Ecto neural progenitor cell (in vitro differentiated cells): ENCODE results near the gene HOXC13.

Experiments
- DNase-seq: peaks from one replicate; pipeline ENCODE4 v3.0.0-alpha.2; 2018; ENCODE audit warnings: low spot score

The HOXC13 gene

DNA sequence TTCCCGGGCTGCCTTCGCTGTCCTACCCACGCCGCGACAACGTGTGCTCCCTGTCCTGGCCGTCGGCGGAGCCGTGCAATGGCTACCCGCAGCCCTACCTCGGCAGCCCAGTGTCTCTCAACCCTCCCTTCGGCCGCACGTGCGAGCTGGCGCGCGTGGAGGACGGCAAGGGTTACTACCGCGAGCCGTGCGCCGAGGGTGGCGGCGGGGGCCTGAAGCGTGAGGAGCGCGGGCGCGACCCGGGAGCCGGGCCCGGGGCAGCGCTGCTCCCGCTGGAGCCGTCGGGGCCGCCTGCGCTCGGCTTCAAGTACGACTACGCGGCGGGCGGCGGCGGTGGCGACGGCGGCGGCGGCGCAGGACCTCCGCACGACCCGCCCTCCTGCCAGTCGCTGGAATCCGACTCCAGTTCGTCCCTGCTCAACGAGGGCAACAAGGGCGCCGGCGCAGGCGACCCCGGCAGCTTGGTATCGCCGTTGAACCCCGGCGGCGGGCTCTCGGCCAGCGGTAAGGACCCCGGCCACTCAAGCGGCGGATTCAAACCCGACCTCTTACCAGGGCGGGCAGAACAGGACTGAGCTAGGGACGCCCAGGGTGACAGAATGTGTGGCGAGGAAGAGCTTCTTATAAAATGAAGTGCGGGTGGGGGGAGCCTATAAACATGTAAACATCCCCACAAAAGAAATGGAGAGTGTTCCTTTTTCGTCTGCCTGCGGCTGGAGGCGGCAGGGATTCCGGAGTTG is 16.6 kb downstream of the HOXC13 start:
- DNase-seq = no peak

DNA sequence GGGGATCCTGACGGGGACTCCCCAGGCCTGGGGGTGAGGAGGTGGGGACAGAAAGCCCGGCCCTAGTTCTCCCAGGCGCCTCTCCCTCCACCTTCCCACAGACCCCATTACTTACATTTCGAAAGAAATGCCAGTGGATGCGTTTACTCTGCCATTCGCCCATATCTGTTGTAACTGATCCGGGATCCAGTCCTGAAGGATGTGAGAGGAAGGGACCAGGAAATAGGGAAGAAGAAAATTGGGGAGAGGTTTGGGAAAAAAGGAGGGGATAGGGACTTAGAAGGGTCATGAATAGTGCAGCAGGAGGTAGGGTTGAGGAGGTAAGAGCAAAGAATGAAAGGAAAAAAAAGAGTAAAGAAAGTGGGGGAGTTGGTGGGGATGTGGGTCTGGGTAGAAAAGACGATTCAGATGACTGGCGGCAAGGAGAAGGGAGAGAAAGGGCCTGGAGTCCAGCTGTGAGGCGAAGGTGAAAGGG is 17.2 kb downstream of the HOXC13 start:
- DNase-seq = no peak

DNA sequence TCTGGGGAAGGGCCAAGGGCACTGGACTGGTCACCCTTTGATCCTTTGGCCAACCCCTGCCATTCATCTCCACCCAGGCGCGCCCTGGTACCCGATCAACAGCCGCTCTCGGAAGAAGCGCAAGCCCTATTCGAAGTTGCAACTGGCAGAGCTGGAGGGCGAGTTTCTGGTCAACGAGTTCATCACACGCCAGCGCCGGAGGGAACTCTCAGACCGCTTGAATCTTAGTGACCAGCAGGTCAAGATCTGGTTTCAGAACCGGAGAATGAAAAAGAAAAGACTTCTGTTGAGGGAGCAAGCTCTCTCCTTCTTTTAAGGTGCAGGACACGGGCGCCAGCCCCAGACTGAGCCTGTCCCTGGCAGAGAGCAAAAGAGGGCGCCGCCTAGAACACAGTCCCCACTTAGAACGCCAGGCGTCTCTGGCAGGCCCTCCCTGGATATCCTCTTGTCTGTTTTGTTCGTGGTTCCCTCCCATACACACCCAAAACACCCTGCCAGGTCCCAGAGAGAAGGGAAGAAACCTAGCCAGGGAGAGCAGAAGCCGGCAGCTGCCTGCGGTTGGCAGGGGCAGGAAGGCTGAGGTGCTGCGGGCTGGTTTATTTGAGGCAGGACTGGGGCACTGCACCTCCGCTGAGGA is 17.7 kb downstream of the HOXC13 start:
- DNase-seq = no peak

DNA sequence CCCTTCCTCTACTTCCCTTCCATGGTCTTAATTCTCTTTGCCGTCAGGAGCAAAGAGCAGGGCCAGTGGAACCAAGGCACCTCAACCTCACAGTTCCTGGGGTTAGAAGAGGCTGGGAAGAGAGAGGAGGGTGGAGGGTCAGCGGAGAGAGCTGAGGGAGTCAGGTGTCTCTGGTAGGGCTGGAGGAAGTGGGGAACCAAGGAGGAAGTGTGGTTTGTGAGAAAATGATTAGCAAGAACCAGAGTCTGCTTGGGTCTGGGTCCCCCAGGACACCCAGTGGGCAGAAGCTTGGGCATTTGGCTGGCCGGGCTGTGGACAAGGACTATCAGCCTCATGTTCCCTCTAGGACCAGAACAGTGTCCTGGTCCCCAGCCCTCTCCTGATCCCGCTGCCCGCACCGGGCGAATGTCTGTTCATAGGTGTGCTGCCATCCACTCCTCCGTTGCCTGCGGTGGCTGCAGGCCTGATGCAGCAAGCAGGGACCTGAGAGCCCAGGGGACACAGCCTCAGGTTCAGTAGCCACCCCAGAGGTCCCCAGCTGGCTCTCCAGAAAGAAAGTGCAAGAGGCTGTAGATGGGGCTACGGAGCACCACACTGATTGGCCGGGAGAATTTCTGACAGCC is 18.4 kb downstream of the HOXC13 start:
- DNase-seq = no peak

DNA sequence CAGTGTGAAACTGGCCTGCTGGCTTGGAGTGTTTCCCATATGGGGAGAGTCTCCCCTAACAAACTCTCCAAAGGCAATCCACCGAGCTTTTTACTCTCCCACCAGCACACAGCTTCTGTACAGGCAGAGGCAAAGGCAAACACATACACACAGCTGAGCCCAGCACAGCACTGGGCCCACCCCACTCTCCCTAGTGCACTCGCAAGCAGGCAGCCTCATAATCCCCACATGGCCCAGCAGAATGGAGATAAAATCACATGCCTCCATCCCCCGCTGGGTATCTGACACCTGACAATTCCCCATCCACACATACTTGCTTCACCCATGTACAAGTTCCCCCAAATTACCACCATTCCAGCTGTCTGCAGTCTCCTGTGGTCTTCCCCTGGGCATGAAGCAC is 19.5 kb downstream of the HOXC13 start:
- DNase-seq = no peak

DNA sequence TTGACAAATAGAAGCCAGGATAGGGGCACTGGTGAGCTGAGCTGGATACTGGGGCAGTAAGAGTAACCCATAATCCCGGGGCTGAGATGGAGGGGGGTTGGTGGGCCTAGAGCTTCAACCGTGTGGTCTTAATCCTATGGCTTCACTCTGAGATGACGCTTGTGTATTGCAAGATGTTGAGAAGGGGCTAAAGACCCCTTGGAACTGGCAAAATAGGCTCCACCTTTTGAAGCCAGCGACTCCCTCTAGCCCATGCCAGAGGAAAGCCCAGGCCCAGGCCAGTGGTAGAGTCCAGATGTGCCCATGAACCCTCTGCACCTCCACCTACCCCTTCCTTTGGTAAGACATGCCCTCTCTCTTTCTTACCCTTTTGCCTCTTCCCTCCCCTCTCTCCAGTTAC is 20.7 kb downstream of the HOXC13 start:
- DNase-seq = no peak

DNA sequence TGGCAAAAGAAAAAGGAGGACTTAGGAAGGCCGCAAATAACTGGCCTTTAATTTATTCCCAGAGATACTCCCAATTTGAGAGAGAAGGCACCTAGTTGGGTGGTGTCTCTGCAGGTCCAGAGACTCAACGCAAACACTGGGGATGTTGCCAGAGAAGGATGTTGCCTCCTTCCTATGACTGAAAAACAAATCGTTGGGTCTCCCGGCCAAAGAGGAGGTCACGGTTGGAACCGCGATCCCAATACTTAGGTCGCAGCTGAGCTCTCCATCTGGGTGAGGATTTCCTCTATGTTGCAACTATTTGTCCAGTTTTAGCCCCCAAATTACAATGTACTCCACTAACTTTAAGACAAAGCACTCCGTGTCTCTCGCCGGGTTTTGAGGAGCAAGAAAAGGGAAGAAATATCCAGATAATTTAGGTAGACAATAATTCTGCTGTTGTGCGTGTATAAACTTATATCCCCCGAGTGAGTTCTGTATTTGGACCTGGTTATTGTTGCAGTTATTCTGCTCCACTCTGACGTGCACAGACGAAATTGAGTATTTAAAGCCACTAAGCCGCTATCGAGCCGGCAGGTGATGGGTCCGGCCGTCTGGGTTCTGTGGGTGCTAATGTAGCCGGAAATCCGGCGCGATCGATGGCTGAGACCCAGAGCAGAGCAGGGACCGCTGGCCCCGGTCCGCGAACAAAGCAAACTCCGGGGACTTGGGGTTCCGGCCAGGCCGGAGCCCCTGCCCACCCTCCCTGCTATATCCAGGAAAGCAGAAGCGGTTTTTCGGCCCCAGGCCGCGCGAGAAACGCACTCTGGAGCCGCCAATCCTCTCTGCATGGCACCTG is 21.8 kb downstream of the HOXC13 start:
- no peak for DNase-seq

DNA sequence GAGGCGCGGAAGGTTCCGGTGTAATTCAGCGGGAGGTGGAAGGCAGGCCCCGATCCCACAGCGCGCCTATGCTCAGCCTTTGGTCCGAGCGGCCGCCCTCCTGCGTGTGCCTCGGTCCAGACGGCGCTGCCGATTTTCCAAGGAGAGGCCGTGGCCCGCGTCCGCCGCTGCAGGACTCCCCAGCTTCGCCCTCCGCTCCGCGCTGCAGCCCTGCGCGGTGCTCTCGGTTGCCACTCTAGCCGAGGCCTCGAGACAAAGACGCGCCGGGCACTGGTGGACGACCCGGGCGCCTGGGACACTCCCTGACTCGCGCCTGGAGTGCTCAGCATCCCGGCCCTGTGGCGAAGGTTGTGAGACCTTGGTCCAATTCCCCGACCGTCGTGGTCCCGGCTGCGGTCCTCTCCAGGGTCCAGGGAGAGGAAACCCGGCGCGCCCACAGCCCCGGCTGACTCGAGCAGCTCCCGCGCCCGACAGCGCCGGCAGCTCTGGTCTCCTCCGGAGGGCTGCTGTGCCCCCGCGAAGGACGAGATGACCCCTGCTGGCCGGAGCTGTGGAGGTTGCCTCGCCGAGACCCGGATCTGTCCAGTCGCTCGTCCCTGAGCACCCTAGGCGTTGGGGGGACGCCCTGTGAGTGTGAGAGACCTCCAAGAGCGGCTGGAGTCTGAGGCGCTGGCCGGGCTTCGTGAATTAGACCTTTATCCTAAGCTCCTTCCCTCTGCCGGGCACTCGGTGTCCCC is 22.6 kb downstream of the HOXC13 start:
- DNase-seq = peak; percentile 85

DNA sequence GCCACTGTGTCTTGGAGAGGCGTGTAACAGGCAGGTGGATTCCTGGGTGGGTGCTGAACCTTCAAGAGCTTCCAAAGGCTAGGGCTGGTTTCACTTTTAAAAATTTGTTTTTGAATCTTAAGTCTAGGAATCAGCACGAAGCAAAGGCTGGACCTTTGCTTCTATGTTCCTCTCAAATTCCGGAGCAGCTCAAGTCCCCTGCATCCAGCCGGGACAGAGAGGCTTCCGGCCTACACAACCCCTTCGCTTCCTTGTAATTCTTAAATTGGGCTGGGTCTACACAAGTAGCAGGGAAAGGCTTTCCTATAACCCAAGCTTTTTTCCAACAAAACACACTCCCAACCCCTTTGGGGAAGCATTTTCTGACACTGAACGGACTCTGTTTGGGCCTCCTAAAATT is 24.4 kb downstream of the HOXC13 start:
- no peak for DNase-seq

DNA sequence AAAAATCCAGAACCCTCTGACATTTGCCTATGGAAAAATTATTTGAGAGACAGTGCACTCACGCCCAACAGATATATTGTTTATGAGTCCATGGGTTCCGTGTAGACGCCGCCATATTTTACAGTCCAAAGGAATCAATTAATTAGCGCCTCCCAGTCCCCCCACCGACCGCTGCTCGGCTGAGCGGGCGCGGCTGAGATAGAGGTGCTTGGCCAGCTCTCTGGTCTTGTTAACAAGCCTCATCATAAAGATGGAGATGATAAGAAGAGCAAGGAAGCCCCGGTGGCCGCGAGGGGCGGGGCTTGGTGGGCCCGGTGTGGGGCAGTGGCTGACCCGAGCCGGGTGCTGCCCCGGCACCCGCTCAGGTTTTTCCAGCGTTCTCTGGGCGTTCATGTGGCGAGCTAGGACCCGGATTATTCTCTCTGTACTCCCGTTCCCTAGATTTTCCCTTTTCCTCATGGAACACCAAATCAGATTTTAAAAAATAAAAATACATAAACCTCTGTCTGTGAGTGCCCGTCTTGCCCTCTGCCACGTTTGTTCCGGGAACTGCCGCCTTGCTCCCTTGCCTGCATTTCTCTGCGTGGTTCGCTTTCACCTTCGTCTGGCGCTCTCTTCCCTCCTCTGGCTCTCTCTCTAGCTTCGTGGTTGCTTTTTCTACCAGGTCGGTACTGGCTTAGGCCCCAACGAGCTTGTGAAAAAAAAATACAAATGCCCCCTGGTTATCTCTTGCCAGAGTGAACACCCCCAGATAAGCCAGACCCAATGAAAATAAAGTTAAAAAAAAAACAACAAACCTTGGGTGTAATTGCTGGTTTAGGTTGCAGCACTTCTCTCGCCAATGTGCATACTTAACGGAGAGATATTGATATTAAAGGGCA is 25.0 kb downstream of the HOXC13 start:
- no peak for DNase-seq

DNA sequence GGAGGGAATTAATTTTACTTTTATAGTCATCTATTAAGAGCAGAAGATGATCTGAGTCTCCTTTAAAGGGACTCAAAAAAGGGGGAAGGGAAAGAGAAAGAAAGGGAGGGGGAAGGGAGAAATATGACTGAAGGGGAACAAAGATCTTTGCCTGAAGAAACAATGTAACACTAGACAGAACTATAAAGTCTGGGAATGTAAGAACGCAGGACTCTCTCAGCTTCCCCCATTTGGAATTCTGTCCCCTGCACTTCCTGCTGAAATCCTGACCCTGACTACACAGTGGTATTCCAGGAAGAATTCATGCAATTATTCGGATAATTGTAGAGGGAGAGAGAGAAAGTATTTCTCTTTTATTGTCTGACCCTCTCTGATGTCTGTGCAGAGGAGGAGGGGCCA is 25.7 kb downstream of the HOXC13 start:
- no peak for DNase-seq

DNA sequence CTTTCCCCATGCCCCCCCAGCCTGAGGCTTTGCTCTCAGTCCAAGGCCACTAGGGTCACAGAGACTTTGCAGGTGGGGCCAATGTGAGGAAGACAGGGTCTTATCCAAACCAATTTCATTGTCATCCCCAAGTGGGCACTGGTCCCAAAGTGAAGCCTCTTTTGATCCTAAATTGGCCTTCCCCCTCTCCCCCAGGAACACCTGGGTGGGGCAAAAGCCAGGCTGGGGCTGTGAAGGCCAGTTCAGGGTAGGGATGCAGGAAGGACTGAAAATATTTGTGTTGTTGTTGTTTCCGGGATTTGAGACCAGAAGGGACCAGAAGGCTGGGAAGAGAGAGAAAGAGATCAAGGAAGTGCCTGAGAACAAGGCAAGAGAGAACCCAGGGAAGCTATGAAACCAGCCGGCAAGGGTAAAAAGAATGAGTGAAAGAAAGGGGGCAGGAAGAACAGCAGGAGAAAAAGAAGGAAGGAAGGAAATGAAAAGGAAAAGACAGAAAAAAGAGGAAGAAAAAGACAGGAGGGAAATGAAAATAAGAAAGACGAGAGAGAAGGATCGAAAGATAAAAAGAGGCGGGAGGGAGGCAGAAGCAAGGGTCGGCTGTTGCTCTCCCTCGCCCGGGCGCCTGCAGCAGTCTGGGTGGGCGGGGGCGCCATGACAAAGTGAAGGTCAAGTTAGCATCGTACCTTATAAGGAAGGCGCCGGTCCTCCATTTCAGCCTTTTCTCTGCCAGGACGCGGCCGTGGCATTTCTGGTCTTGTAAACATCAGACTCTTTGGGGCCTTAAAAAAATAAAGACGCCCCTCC is 26.9 kb downstream of the HOXC13 start:
- no peak for DNase-seq

DNA sequence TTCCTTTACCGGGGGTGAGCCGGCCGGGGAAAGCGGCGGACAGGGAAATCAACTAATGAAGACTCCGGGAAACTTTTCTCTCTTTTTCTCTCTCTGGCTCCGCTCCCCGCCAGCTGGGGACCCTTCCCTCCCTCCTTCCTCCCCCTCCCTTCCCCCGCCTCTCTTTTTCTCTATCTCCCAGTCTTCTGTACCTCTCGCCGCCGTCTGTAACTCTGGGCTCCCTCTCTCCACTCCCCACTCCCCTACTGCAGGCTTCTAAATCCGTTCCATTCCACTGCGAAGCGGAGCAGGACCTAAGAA is 27.4 kb downstream of the HOXC13 start:
- DNase-seq = no peak

DNA sequence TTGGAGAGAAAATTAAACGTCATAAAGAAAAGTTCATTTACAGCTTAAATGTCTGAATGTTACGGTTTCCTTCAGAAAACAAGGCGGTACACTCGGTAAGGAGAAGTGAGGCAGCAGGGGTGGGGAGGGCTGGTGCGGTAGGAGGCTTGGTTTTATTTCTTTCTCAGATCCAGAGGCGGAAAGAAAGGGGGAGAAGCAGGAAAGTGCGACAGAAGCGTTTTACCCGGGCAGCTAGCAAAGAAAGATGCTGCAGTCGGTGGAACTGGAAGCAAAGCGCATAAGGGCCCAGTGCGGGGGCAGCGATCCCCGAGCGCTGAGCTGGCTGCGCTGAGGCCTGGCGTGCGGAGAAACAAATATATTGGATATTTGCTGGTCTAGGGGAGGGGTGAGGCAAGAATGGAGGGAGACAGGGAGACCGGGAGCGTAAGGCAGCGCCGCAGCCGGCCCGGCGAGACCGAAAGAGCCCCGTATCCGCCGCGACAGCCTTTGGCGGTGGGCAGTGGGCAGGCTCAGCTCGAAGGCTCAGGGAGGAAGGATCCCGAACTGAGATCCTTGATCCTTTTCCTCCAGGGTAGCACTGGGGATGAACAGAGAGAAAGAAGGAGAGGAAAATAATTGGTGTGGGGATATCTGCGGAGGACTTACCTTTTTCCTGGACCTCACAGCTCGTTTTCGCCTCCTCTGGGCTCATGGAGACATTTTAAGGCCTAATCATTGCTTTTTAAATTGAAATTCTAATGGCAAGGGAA is 27.9 kb downstream of the HOXC13 start:
- no peak for DNase-seq

DNA sequence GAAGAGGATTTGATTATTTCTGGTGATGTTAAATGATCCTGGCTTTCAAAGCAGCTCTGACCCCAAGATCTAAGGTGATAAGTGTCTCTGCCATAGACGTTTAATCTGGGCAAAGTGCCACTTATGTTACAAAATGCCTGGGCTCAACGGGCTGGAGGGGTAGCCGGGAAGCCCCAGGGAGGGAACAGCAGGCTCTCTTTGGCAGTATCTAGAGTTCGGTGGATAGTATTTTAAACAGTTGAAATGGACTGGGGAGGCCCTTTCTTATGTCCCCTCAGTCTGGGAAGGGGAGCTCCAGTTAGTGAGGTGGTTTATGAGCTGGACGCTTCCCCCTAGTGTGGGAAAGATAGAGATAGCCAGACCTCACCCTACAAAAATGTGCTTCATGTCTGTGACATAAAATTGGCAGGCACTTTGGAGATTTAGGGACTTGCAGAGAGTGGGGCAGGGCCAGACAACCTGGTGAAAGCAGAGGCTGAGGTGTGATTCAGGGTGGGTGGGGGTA is 28.8 kb downstream of the HOXC13 start:
- DNase-seq = no peak

DNA sequence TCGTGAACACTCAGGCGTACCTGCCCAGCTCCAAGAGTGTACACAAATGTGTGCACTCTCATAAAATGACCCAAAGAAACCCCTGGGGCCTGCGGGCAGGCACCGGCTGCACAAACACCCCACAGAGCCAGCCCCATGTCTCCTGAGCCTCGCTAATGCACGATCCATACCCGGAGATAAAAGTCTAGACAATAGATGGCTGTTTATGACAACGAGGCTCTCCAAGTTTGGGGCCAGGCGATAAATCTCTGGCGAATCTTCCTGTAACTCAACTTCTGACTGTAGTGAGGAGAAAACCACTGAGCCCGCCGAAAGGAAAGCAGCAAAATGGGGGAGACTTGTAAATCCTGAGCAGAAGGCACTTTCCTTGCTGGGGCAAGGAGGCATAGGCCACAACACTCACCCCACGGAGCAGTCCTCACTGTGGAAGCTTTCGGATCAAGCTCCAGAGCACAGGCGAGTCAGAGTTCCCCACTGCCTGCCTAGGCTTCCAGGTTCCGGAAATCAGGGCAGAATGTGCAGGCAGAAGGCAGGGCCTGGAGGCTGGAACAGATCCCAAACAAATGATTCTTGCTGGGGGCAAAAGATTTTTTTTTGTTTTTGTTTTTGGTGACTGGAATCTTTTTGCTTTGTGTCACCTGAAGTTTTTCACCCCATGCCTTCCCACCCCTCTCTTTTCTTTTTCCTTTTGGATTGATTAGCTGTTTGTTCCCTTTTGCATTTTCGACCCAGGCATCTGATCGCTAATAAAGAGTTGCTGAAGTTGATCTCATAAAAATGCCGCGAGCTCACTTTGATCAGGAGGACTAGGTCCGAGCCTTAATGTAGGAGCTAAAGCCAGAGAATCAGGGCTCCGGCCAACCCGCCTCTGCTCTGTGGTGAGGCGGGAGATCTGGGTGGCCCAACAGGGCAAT is 29.8 kb downstream of the HOXC13 start:
- no peak for DNase-seq

DNA sequence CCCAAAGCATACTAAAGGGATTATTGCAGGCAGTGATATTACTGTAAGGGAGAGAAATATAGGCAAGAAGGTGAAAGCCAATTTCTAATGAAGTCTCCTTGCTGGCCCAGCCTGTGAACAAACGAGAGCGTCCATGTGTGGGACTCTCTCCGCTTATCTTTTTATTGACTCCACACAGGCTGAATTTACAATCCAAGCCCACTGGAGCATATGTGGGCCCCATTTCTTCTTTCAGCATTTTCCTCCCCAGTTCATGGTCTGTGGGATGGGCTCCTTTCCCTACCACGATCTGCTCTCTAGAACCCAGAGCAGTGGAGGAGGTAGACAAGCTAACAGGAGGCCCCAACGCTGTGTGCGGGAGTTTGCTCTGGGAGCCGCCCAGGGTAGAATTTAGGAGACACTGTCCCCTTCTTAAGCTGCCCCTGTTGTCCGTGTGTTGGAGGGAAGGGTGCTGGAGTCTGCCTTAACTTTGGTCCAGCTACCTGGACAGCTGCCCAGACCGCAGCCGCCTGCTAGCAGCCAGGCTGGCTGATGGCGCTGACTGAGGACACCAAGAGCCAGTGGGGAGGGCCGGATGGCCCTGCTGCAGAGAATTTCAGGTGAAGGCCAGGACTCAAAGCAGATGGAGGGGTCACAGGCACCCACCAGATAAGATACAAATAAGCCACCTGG is 31.1 kb downstream of the HOXC13 start:
- no peak for DNase-seq

DNA sequence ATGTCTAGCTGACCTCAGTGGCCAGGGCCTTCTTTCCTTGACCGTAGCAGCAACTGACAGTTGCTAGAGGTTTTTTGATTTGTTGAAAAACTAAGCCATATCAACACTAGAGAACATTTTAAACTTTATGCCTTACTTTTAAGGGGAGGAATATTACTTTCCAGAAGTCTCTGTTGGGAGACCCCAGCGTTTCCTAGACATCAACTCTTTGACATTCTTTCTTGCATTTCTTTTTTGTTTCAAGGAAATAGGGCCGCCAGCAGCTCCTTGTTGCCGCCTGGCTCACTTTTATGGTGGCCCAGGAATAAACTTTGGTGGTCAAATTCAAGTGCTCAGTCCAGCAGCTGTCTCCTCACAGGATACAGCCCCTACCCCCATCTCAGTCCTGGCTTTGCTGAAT is 31.8 kb downstream of the HOXC13 start:
- DNase-seq = no peak
